Body of pancreas (tissue), 4 donors: Measurements from ENCODE around the gene SSB. TPM values are rescaled to one million over a fixed set of nuclear protein-coding genes. Genes with fewer than 3 reads are reported as not detected.

Experiments
- ATAC-seq: fragments of 150-250 bp; one replicate; pipeline ENCODE4 v1.9.1; 2016
- DNase-seq, 4 donors: peaks; one replicate each; pipeline ENCODE4 v3.0.0-alpha.2; 2019
- H3K27ac ChIP-seq, 4 donors: fragments of 200-600 bp; sonication (generic); 1 replicate in 3 of 4; 2 replicates in 1 of 4; pipeline versions ENCODE4 v1.5.1 to v1.6.1; 2016 to 2019; ENCODE audit warnings: mild to moderate bottlenecking in 1 of 4, mixed read lengths in 1 of 4, moderate library complexity in 1 of 4
- H3K27me3 ChIP-seq, 2 donors: fragments of 200-600 bp; sonication (generic); one replicate each; pipeline ENCODE4 v1.6.0; 2016; ENCODE audit warnings: mild to moderate bottlenecking in 1 of 2
- H3K36me3 ChIP-seq, 2 donors: fragments of 200-600 bp; sonication (generic); replicated peaks in 1 of 2; 2 replicates each; pipeline ENCODE4 v1.5.1; 2016; ENCODE audit warnings: low read depth in 2 of 2; ENCODE audit not compliant: insufficient read depth in 1 of 2
- H3K4me1 ChIP-seq: fragments of 200-600 bp; sonication (generic); one replicate; pipeline ENCODE4 v1.6.0; 2016
- H3K4me3 ChIP-seq, 2 donors: fragments of 200-600 bp; sonication (generic); 1 replicate in 1 of 2; 2 replicates in 1 of 2; pipeline ENCODE4 v1.5.1; 2016 to 2019
- H3K9me3 ChIP-seq, 3 donors: fragments of 200-600 bp; sonication (generic); 1 replicate in 2 of 3; 2 replicates in 1 of 3; pipeline ENCODE4 v1.5.1; 2016
- CTCF ChIP-seq, 7 experiments: fragments of 450-650 bp in 4 of 7; fragments of 200-600 bp in 3 of 7; sonication (generic) in 3 of 7; IDR thresholded peaks; one replicate each; pipeline ENCODE4 v1.5.1; 2016 to 2019; ENCODE audit warnings: antibody characterized with exemption in 7 of 7
- POLR2A ChIP-seq, 3 donors: fragments of 450-650 bp; IDR thresholded peaks; one replicate each; pipeline ENCODE4 v1.6.1; 2016; ENCODE audit warnings: antibody characterized with exemption in 3 of 3, mild to moderate bottlenecking in 2 of 3
- WGBS, 2 donors: methylation state at CpG; one replicate each; pipeline ENCODE4 v1.1.5; 2017; 5-methylcytosine and 5-hydroxymethylcytosine counted together
- intact Hi-C: fragments of 100-400 bp; cut with DNase I; formaldehyde crosslinking; loops from one replicate; pipeline ENCODE4 v1.15.1; 2023
- total RNA-seq, 2 donors: library from RNA; depleted of rRNA; stranded (reverse); fragments of >200 nt; gene quantifications; one replicate each; pipeline ENCODE4 v1.1.0, GENCODE V29; 2016

Gene SSB
- total RNA-seq, 2 donors from 2014 or later, result 36.6 to 46.4 TPM

GRCh38 chr2:169771021-169771420, 27.6 kb upstream of the SSB start:
- H3K4me1 ChIP-seq, result peaks cover 17% of the 10 kb centered on the region
- no peak for ATAC-seq
- no peaks in the 10 kb centered on the region for H3K9me3 ChIP-seq
- DNase-seq, result no peak
- H3K27ac ChIP-seq, result no peak overlapping the region
- no peak for TF ChIP-seq CTCF (IDR thresholded peaks at IDR 0.05)
- TF ChIP-seq POLR2A (IDR thresholded peaks at IDR 0.05), result no peak
- 69 to 80% methylated on average over 5 of the region's 5 CpGs for WGBS, 2 donors
- no peak overlapping the region for H3K4me3 ChIP-seq
- intact Hi-C loops, result loop anchor here (10.0 kb wide), 1 partner anchor 76 kb away; the partner anchor contains the start of genes CFAP210 and PHOSPHO2
- H3K36me3 ChIP-seq, result no peaks in the 10 kb centered on the region
- peaks cover 0 to 8% of the 10 kb centered on the region in 2 donors for H3K27me3 ChIP-seq

- Histone ChIP-seq H3K4me1 (peaks cover 17% of the 10 kb centered on the region), H3K9me3 (no peaks in the 10 kb centered on the region), H3K4me3 (no peak overlapping the region), H3K36me3 (no peaks in the 10 kb centered on the region), H3K27ac (no peak overlapping the region), H3K27me3 (peaks cover 0 to 8% of the 10 kb centered on the region in 2 donors)
- no peak for TF ChIP-seq CTCF (IDR thresholded peaks at IDR 0.05)
- no peak for TF ChIP-seq POLR2A (IDR thresholded peaks at IDR 0.05)
- 93 to 95% methylated on average over 2 of the region's 2 CpGs for WGBS, 2 donors
- intact Hi-C loops, result loop anchor here (10.0 kb wide), 1 partner anchor 77 kb away; the partner anchor contains the start of genes CFAP210 and PHOSPHO2
- ATAC-seq, result no peak
- no peak for DNase-seq
These were observed 27.1 kb upstream of the SSB start for GRCh38 chr2:169771612-169772011.

GRCh38 chr2:169772651-169773050, 26.0 kb upstream of the SSB start:
- intact Hi-C loops, result loop anchor here (10.0 kb wide), 1 partner anchor 78 kb away; the partner anchor contains the start of genes CFAP210 and PHOSPHO2
- Histone ChIP-seq H3K9me3 (no peaks in the 10 kb centered on the region), H3K4me1 (peaks cover 10% of the 10 kb centered on the region), H3K4me3 (no peak overlapping the region), H3K27ac (no peak overlapping the region), H3K36me3 (no peaks in the 10 kb centered on the region), H3K27me3 (peaks cover 0 to 8% of the 10 kb centered on the region in 2 donors)
- WGBS, 2 donors, result 75% methylated on average over 2 of the region's 2 CpGs
- TF ChIP-seq CTCF (IDR thresholded peaks at IDR 0.05) (no peak), POLR2A (IDR thresholded peaks at IDR 0.05) (no peak)
- ATAC-seq (no peak), DNase-seq (no peak)

- ATAC-seq, result no peak
- no peak overlapping the region for H3K27ac ChIP-seq
- WGBS, 2 donors, result 76 to 81% methylated on average over 3 of the region's 3 CpGs
These were observed 23.3 kb upstream of the SSB start for GRCh38 chr2:169775354-169775753.

More at GRCh38 chr2:169775354-169775753, 23.3 kb upstream of the SSB start:
- intact Hi-C loops, result loop anchor here (10.0 kb wide), 1 partner anchor 81 kb away; the partner anchor contains the start of genes CFAP210 and PHOSPHO2
- Histone ChIP-seq H3K36me3 (no peaks in the 10 kb centered on the region), H3K27me3 (no peaks in the 10 kb centered on the region), H3K4me3 (no peak overlapping the region), H3K4me1 (no peaks in the 10 kb centered on the region), H3K9me3 (no peaks in the 10 kb centered on the region)
- no peak for DNase-seq
- TF ChIP-seq CTCF (IDR thresholded peaks at IDR 0.05), result no peak
- TF ChIP-seq POLR2A (IDR thresholded peaks at IDR 0.05), result no peak
